Tibial nerve (tissue), 3 donors: Measurements from ENCODE around the gene CYP2A7.
"Not testable (repeated sequence)": the region's sequence is repeated elsewhere in the genome, so short reads cannot be mapped to it uniquely, and the experiment has no call there.

Experiments
- CTCF ChIP-seq, 5 experiments: fragments of 200-600 bp in 3 of 5; fragments of 450-650 bp in 2 of 5; sonication (generic) in 3 of 5; IDR thresholded peaks; one replicate each; pipeline ENCODE4 v1.5.1; 2016 to 2019; ENCODE audit warnings: antibody characterized with exemption in 5 of 5, mild to moderate bottlenecking in 3 of 5, moderate library complexity in 2 of 5
- POLR2A ChIP-seq, 2 donors: fragments of 450-650 bp; IDR thresholded peaks; one replicate each; pipeline ENCODE4 v1.6.1; 2017; ENCODE audit warnings: antibody characterized with exemption in 2 of 2, mild to moderate bottlenecking in 2 of 2, moderate library complexity in 2 of 2

- TF ChIP-seq CTCF, POLR2A (IDR thresholded peaks at IDR 0.05): not testable (repeated sequence)
Measured at GRCh38 chr19:40901975-40902750, 20.1 kb upstream of the CYP2A7 start.
